ENCODE results near the gene ZNF677. TPM values are rescaled to one million over a fixed set of nuclear protein-coding genes. Genes with fewer than 3 reads are reported as not detected.
"Not testable (repeated sequence)": the region's sequence is repeated elsewhere in the genome, so short reads cannot be mapped to it uniquely, and the experiment has no call there.

ZNF677 gene
- 21.9 TPM for polyA plus RNA-seq (2013)

GRCh38 chr19:53254411-53255341 is at the start of gene ZNF677:
ZNF677 (minus strand) TSS chr19:53254873; CDS start chr19:53251550, 3,323 bp downstream.
- ChIA-PET CTCF (interaction anchor here (0.5 kb wide), 1 partner anchor 1585 kb away, joined by 3 read pairs; no protein-coding TSS in a partner anchor), POLR2A (no interaction called here)
- Histone ChIP-seq H3K9me3 (ENCODE audit: control extremely low read depth in 1 of 5, control insufficient read depth in 4 of 5, insufficient read depth in 2 of 5, low read depth in 1 of 5, low read length in 4 of 5) (peaks cover 6 to 54% (median 33%) of the 10 kb centered on the region in 5 experiments), H3K36me3 (ENCODE audit: control insufficient read depth in 4 of 4, insufficient read depth in 4 of 4, low read length in 3 of 4) (peaks cover 21 to 30% (median 25%) of the 10 kb centered on the region in 4 experiments), H3K4me3 (ENCODE audit: control insufficient read depth in 1 of 7, extremely low read depth in 1 of 7, insufficient read depth in 4 of 7, low read depth in 2 of 7, low read length in 6 of 7) (peak within 1 kb of the TSS; percentile 79 to 99 (median 93)), H3K4me1 (ENCODE audit: control extremely low read depth in 1 of 4, control insufficient read depth in 4 of 4, insufficient read depth in 4 of 4, low read length in 3 of 4) (peaks cover 3 to 9% (median 8%) of the 10 kb centered on the region in 4 experiments), H3K27me3 (replicated peaks in 2 of 5; ENCODE audit: control insufficient read depth in 4 of 5, insufficient read depth in 5 of 5, low read length in 4 of 5) (no peaks in the 10 kb centered on the region), H3K27ac (ENCODE audit: insufficient read depth in 1 of 2, low read depth in 1 of 2, low read length in 2 of 2, poor library complexity in 1 of 2, severe bottlenecking in 2 of 2) (peak within 1 kb of the TSS; percentile 37 to 87)
- DNase-seq: peak; percentile 92 to 96 (median 95)
- 3% methylated on average over 49 of the region's 72 CpGs for WGBS (ENCODE audit: insufficient coverage)

- CTCF ChIA-PET; H3K27ac ChIP-seq (ENCODE audit: insufficient read depth in 1 of 2, low read depth in 1 of 2, low read length in 2 of 2, poor library complexity in 1 of 2, severe bottlenecking in 2 of 2); H3K4me1 ChIP-seq (ENCODE audit: control extremely low read depth in 1 of 4, control insufficient read depth in 4 of 4, insufficient read depth in 4 of 4, low read length in 3 of 4); POLR2A ChIA-PET; H3K9me3 ChIP-seq (ENCODE audit: control extremely low read depth in 1 of 5, control insufficient read depth in 4 of 5, insufficient read depth in 2 of 5, low read depth in 1 of 5, low read length in 4 of 5); H3K27me3 ChIP-seq (replicated peaks in 2 of 5; ENCODE audit: control insufficient read depth in 4 of 5, insufficient read depth in 5 of 5, low read length in 4 of 5); H3K4me3 ChIP-seq (ENCODE audit: control insufficient read depth in 1 of 7, extremely low read depth in 1 of 7, insufficient read depth in 4 of 7, low read depth in 2 of 7, low read length in 6 of 7); H3K36me3 ChIP-seq (ENCODE audit: control insufficient read depth in 4 of 4, insufficient read depth in 4 of 4, low read length in 3 of 4): not testable (repeated sequence)
- WGBS (ENCODE audit: insufficient coverage): no CpG with 5 or more reads among the region's 8 CpGs
- peak in 1 of 3 donors; percentile 5 for DNase-seq
Observed at GRCh38 chr19:53301341-53301740, 46.7 kb upstream of the ZNF677 start.

GRCh38 chr19:53294786-53295441 is 40.2 kb upstream of the ZNF677 start:
- H3K9me3 ChIP-seq (ENCODE audit: control extremely low read depth in 1 of 5, control insufficient read depth in 4 of 5, insufficient read depth in 2 of 5, low read depth in 1 of 5, low read length in 4 of 5): peaks cover 11 to 46% (median 20%) of the 10 kb centered on the region in 5 experiments

GRCh38 chr19:53290758-53291549 is 36.3 kb upstream of the ZNF677 start:
- H3K4me3 ChIP-seq (ENCODE audit: control insufficient read depth in 1 of 7, extremely low read depth in 1 of 7, insufficient read depth in 4 of 7, low read depth in 2 of 7, low read length in 6 of 7): no peak overlapping the region
- DNase-seq: no peak
- H3K27ac ChIP-seq (ENCODE audit: insufficient read depth in 1 of 2, low read depth in 1 of 2, low read length in 2 of 2, poor library complexity in 1 of 2, severe bottlenecking in 2 of 2): no peak overlapping the region
- H3K4me1 ChIP-seq (ENCODE audit: control extremely low read depth in 1 of 4, control insufficient read depth in 4 of 4, insufficient read depth in 4 of 4, low read length in 3 of 4): no peaks in the 10 kb centered on the region
- CTCF ChIA-PET: no interaction called here
- peaks cover 11 to 41% (median 23%) of the 10 kb centered on the region in 5 experiments for H3K9me3 ChIP-seq (ENCODE audit: control extremely low read depth in 1 of 5, control insufficient read depth in 4 of 5, insufficient read depth in 2 of 5, low read depth in 1 of 5, low read length in 4 of 5)
- 89% methylated on average over 47 of the region's 47 CpGs for WGBS (ENCODE audit: insufficient coverage)
- POLR2A ChIA-PET: no interaction called here
- no peaks in the 10 kb centered on the region for H3K36me3 ChIP-seq (ENCODE audit: control insufficient read depth in 4 of 4, insufficient read depth in 4 of 4, low read length in 3 of 4)
- H3K27me3 ChIP-seq (replicated peaks in 2 of 5; ENCODE audit: control insufficient read depth in 4 of 5, insufficient read depth in 5 of 5, low read length in 4 of 5): no peaks in the 10 kb centered on the region

More at GRCh38 chr19:53294786-53295441, 40.2 kb upstream of the ZNF677 start:
- CTCF ChIA-PET: no interaction called here
- Histone ChIP-seq H3K27me3 (replicated peaks in 2 of 5; ENCODE audit: control insufficient read depth in 4 of 5, insufficient read depth in 5 of 5, low read length in 4 of 5) (no peaks in the 10 kb centered on the region), H3K4me3 (ENCODE audit: control insufficient read depth in 1 of 7, extremely low read depth in 1 of 7, insufficient read depth in 4 of 7, low read depth in 2 of 7, low read length in 6 of 7) (no peak overlapping the region), H3K36me3 (ENCODE audit: control insufficient read depth in 4 of 4, insufficient read depth in 4 of 4, low read length in 3 of 4) (no peaks in the 10 kb centered on the region), H3K27ac (ENCODE audit: insufficient read depth in 1 of 2, low read depth in 1 of 2, low read length in 2 of 2, poor library complexity in 1 of 2, severe bottlenecking in 2 of 2) (no peak overlapping the region), H3K4me1 (ENCODE audit: control extremely low read depth in 1 of 4, control insufficient read depth in 4 of 4, insufficient read depth in 4 of 4, low read length in 3 of 4) (no peaks in the 10 kb centered on the region)
- WGBS (ENCODE audit: insufficient coverage): 100% methylated on average over 3 of the region's 7 CpGs
- DNase-seq: no peak
- POLR2A ChIA-PET: no interaction called here

- ChIA-PET CTCF (no interaction called here), POLR2A (no interaction called here)
- Histone ChIP-seq H3K36me3 (ENCODE audit: control insufficient read depth in 4 of 4, insufficient read depth in 4 of 4, low read length in 3 of 4) (no peaks in the 10 kb centered on the region), H3K27ac (ENCODE audit: insufficient read depth in 1 of 2, low read depth in 1 of 2, low read length in 2 of 2, poor library complexity in 1 of 2, severe bottlenecking in 2 of 2) (no peak overlapping the region), H3K4me1 (ENCODE audit: control extremely low read depth in 1 of 4, control insufficient read depth in 4 of 4, insufficient read depth in 4 of 4, low read length in 3 of 4) (no peaks in the 10 kb centered on the region), H3K9me3 (ENCODE audit: control extremely low read depth in 1 of 5, control insufficient read depth in 4 of 5, insufficient read depth in 2 of 5, low read depth in 1 of 5, low read length in 4 of 5) (peaks cover 0 to 11% (median 0%) of the 10 kb centered on the region in 5 experiments), H3K4me3 (ENCODE audit: control insufficient read depth in 1 of 7, extremely low read depth in 1 of 7, insufficient read depth in 4 of 7, low read depth in 2 of 7, low read length in 6 of 7) (no peak overlapping the region), H3K27me3 (replicated peaks in 2 of 5; ENCODE audit: control insufficient read depth in 4 of 5, insufficient read depth in 5 of 5, low read length in 4 of 5) (no peaks in the 10 kb centered on the region)
- 64% methylated on average over 1 of the region's 4 CpGs for WGBS (ENCODE audit: insufficient coverage)
- DNase-seq: no peak
Observed at GRCh38 chr19:53285087-53285486, 30.4 kb upstream of the ZNF677 start.

GRCh38 chr19:53281947-53282346 is 27.3 kb upstream of the ZNF677 start:
- WGBS (ENCODE audit: insufficient coverage): no CpG with 5 or more reads among the region's 8 CpGs
- H3K36me3 ChIP-seq (ENCODE audit: control insufficient read depth in 4 of 4, insufficient read depth in 4 of 4, low read length in 3 of 4); DNase-seq; POLR2A ChIA-PET; H3K27me3 ChIP-seq (replicated peaks in 2 of 5; ENCODE audit: control insufficient read depth in 4 of 5, insufficient read depth in 5 of 5, low read length in 4 of 5); H3K27ac ChIP-seq (ENCODE audit: insufficient read depth in 1 of 2, low read depth in 1 of 2, low read length in 2 of 2, poor library complexity in 1 of 2, severe bottlenecking in 2 of 2); H3K4me1 ChIP-seq (ENCODE audit: control extremely low read depth in 1 of 4, control insufficient read depth in 4 of 4, insufficient read depth in 4 of 4, low read length in 3 of 4); CTCF ChIA-PET; H3K4me3 ChIP-seq (ENCODE audit: control insufficient read depth in 1 of 7, extremely low read depth in 1 of 7, insufficient read depth in 4 of 7, low read depth in 2 of 7, low read length in 6 of 7): not testable (repeated sequence)
- H3K9me3 ChIP-seq (ENCODE audit: control extremely low read depth in 1 of 5, control insufficient read depth in 4 of 5, insufficient read depth in 2 of 5, low read depth in 1 of 5, low read length in 4 of 5): peaks cover 0 to 12% (median 3%) of the 10 kb centered on the region in 5 experiments

Data from common myeloid progenitor, CD34-positive (primary cell).